HepG2 (cell line): ENCODE results near the gene NCOA6. TPM values are rescaled to one million over a fixed set of nuclear protein-coding genes. Genes with fewer than 3 reads are reported as not detected.

Experiments
- BORCS8-MEF2B ChIP-seq: sonication (generic); formaldehyde crosslinking; IDR thresholded peaks from 2 replicates; pipeline ENCODE4 v1.8.0; 2022; ENCODE audit warnings: mild to moderate bottlenecking, missing genetic modification reagents
- EP300 ChIP-seq, 3 experiments: sonication (generic) in 1 of 3; formaldehyde crosslinking in 1 of 3; IDR thresholded peaks; 2 replicates each; pipeline versions ENCODE4 v1.5.1 to v1.6.1; 2011 to 2020; ENCODE audit warnings: low read depth in 2 of 3, low read length in 2 of 3, borderline replicate concordance in 1 of 3, improper control_type of control experiment in 1 of 3, mild to moderate bottlenecking in 1 of 3, missing genetic modification reagents in 1 of 3, moderate library complexity in 1 of 3
- FOXK1 ChIP-seq: sonication (generic); formaldehyde crosslinking; IDR thresholded peaks from 2 replicates; pipeline ENCODE4 v1.4.0; 2020; ENCODE audit warnings: low read depth, missing genetic modification reagents, borderline replicate concordance
- GTF2F1 ChIP-seq: fragments of 150-350 bp; IDR thresholded peaks from 2 replicates; pipeline ENCODE4 v1.6.1; 2014; ENCODE audit warnings: low read length
- KMT2B ChIP-seq: IDR thresholded peaks from 2 replicates; pipeline ENCODE4 v1.6.1; 2016; ENCODE audit warnings: missing genetic modification reagents, missing compliant biosample characterization
- NKX3-1 ChIP-seq: sonication (generic); formaldehyde crosslinking; IDR thresholded peaks from 2 replicates; pipeline ENCODE4 v1.5.0; 2020; ENCODE audit warnings: missing genetic modification reagents
- PHF21A ChIP-seq: sonication (generic); formaldehyde crosslinking; IDR thresholded peaks from 2 replicates; pipeline ENCODE4 v1.5.0; 2020; ENCODE audit warnings: mild to moderate bottlenecking, missing genetic modification reagents
- TCF12 ChIP-seq, 2 experiments: fragments of 450-650 bp in 1 of 2; sonication (generic) in 1 of 2; formaldehyde crosslinking in 1 of 2; IDR thresholded peaks; 2 replicates each; pipeline versions ENCODE4 v1.6.1 to v1.8.0; 2017 to 2022; ENCODE audit warnings: antibody characterized with exemption in 1 of 2, mild to moderate bottlenecking in 1 of 2, missing genetic modification reagents in 1 of 2, moderate library complexity in 1 of 2
- ZNF383 ChIP-seq: sonication (generic); formaldehyde crosslinking; IDR thresholded peaks from 2 replicates; pipeline ENCODE4 v1.4.0; 2020; ENCODE audit warnings: missing genetic modification reagents, mild to moderate bottlenecking, borderline replicate concordance
- ZNF501 ChIP-seq: sonication (generic); formaldehyde crosslinking; IDR thresholded peaks from 2 replicates; pipeline ENCODE4 v1.5.1; 2020; ENCODE audit warnings: mild to moderate bottlenecking, moderate library complexity, missing genetic modification reagents
- ZNF607 ChIP-seq: sonication (generic); formaldehyde crosslinking; IDR thresholded peaks from 2 replicates; pipeline ENCODE4 v1.5.1; 2020; ENCODE audit warnings: missing genetic modification reagents, mild to moderate bottlenecking, borderline replicate concordance
- ZNF768 ChIP-seq: sonication (generic); formaldehyde crosslinking; IDR thresholded peaks from 2 replicates; pipeline ENCODE4 v1.4.0; 2020; ENCODE audit warnings: missing genetic modification reagents
- ZNF879 ChIP-seq: sonication (generic); formaldehyde crosslinking; IDR thresholded peaks from 2 replicates; pipeline ENCODE4 v1.8.1; 2023; ENCODE audit warnings: missing genetic modification reagents
- polyA plus RNA-seq, 8 experiments: library from polyadenylated mRNA; depleted of rRNA in 3 of 8; stranded (reverse) in 7 of 8; unstranded in 1 of 8; fragments of >200 nt; fragmentation: Illumina TruSeq in 4 of 8; extraction: Trizol in 4 of 8; gene quantifications; 2 replicates each; pipeline versions ENCODE4 v1.2.1 to v1.2.3, GENCODE V29; 2011 to 2016; ENCODE audit warnings: low read depth in 4 of 8, missing spikeins in 1 of 8, mixed read lengths in 1 of 8; ENCODE audit not compliant: insufficient read depth in 1 of 8
- total RNA-seq, 5 experiments: library from RNA; depleted of rRNA; stranded (reverse); fragments of >200 nt; fragmentation: Illumina TruSeq; extraction: Trizol; gene quantifications; 2 replicates each; pipeline ENCODE4 v1.2.3, GENCODE V29; 2016; ENCODE audit warnings: low read depth in 1 of 5
- TF ChIP-seq, protein P1 (sequence below), 2 experiments: fragments of 450-650 bp in 1 of 2; sonication (generic) in 1 of 2; formaldehyde crosslinking; IDR thresholded peaks; 2 replicates each; pipeline versions ENCODE4 v1.5.0 to v1.8.0; 2020 to 2022; ENCODE audit warnings: mild to moderate bottlenecking in 1 of 2, missing genetic modification reagents in 1 of 2
- TF ChIP-seq, protein P2 (sequence below): sonication (generic); formaldehyde crosslinking; IDR thresholded peaks from 2 replicates; pipeline ENCODE4 v1.4.0; 2020; ENCODE audit warnings: mild to moderate bottlenecking, missing genetic modification reagents, borderline replicate concordance
- TF ChIP-seq, protein P3 (sequence below): sonication (generic); formaldehyde crosslinking; IDR thresholded peaks from 2 replicates; pipeline ENCODE4 v1.4.0; 2020; ENCODE audit warnings: mild to moderate bottlenecking, missing genetic modification reagents

The NCOA6 gene
- total and polyA plus RNA-seq, 2 of the 13 experiments (the other 11 are each of a cell fraction or from before 2014, with no cell fraction given), result 11.2 to 29.3 TPM

DNA sequence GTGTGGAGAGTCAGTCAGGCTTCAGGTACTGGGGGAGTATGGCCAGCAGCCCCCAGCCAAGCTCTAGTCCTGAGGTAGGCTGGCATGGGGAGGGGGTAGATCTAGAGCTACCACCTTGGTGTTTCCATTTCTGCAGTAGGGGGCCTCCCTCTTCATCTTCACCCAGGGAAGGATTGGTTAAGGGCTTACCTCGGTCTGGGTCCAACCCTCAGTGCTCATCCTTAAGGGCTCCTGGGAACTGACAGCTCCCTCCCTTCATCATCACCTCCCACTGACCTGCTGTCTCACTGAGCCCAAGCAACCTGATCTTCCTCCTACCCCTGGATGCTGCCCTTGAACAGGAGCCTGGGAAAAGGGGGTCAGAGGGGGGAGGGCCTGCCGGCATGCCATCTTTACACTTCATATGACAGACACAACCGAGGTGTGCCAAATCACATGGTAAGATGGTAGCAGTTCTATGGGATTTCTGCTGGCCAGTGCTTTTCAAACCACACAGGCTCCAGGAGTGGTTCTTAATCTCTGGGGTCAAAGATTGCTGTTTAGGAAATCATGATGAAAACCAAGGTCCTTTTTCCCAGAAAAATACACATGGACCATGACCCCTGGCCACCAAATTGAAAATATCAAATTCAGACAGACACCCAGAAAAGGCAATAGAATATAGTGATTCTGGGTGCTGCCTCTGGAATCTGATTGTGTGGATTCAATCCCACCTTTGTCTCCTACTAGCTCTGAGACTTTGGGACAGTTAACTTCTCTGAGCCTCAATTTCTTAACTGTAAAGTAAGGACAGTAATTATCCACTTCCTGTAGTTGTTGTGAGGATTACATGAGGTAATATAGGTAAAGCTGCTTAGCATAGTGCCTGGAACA, 118.3 kb downstream of the NCOA6 start (continued):
- TF ChIP-seq PHF21A (CRISPR knock-in tag), result peak; percentile 78
- TF ChIP-seq, protein P1, sequence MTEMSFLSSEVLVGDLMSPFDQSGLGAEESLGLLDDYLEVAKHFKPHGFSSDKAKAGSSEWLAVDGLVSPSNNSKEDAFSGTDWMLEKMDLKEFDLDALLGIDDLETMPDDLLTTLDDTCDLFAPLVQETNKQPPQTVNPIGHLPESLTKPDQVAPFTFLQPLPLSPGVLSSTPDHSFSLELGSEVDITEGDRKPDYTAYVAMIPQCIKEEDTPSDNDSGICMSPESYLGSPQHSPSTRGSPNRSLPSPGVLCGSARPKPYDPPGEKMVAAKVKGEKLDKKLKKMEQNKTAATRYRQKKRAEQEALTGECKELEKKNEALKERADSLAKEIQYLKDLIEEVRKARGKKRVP (CRISPR knock-in tag; IDR thresholded peaks at IDR 0.05), result 0 out of 4 replicates have a peak, but pooled peaks of 1 of the 2 experiments have one; percentile 45
- TF ChIP-seq, protein P2, sequence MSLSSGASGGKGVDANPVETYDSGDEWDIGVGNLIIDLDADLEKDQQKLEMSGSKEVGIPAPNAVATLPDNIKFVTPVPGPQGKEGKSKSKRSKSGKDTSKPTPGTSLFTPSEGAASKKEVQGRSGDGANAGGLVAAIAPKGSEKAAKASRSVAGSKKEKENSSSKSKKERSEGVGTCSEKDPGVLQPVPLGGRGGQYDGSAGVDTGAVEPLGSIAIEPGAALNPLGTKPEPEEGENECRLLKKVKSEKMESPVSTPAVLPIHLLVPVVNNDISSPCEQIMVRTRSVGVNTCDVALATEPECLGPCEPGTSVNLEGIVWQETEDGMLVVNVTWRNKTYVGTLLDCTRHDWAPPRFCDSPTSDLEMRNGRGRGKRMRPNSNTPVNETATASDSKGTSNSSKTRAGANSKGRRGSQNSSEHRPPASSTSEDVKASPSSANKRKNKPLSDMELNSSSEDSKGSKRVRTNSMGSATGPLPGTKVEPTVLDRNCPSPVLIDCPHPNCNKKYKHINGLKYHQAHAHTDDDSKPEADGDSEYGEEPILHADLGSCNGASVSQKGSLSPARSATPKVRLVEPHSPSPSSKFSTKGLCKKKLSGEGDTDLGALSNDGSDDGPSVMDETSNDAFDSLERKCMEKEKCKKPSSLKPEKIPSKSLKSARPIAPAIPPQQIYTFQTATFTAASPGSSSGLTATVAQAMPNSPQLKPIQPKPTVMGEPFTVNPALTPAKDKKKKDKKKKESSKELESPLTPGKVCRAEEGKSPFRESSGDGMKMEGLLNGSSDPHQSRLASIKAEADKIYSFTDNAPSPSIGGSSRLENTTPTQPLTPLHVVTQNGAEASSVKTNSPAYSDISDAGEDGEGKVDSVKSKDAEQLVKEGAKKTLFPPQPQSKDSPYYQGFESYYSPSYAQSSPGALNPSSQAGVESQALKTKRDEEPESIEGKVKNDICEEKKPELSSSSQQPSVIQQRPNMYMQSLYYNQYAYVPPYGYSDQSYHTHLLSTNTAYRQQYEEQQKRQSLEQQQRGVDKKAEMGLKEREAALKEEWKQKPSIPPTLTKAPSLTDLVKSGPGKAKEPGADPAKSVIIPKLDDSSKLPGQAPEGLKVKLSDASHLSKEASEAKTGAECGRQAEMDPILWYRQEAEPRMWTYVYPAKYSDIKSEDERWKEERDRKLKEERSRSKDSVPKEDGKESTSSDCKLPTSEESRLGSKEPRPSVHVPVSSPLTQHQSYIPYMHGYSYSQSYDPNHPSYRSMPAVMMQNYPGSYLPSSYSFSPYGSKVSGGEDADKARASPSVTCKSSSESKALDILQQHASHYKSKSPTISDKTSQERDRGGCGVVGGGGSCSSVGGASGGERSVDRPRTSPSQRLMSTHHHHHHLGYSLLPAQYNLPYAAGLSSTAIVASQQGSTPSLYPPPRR, result peak; percentile 37; the same call in 1 of the 2 replicates
- TF ChIP-seq ZNF501 (CRISPR knock-in tag), result peak; percentile 76; the same call in 1 of the 2 replicates
- no peak; the same call in 1 of the 2 replicates for TF ChIP-seq NKX3-1 (CRISPR knock-in tag)
- TF ChIP-seq, protein P3, sequence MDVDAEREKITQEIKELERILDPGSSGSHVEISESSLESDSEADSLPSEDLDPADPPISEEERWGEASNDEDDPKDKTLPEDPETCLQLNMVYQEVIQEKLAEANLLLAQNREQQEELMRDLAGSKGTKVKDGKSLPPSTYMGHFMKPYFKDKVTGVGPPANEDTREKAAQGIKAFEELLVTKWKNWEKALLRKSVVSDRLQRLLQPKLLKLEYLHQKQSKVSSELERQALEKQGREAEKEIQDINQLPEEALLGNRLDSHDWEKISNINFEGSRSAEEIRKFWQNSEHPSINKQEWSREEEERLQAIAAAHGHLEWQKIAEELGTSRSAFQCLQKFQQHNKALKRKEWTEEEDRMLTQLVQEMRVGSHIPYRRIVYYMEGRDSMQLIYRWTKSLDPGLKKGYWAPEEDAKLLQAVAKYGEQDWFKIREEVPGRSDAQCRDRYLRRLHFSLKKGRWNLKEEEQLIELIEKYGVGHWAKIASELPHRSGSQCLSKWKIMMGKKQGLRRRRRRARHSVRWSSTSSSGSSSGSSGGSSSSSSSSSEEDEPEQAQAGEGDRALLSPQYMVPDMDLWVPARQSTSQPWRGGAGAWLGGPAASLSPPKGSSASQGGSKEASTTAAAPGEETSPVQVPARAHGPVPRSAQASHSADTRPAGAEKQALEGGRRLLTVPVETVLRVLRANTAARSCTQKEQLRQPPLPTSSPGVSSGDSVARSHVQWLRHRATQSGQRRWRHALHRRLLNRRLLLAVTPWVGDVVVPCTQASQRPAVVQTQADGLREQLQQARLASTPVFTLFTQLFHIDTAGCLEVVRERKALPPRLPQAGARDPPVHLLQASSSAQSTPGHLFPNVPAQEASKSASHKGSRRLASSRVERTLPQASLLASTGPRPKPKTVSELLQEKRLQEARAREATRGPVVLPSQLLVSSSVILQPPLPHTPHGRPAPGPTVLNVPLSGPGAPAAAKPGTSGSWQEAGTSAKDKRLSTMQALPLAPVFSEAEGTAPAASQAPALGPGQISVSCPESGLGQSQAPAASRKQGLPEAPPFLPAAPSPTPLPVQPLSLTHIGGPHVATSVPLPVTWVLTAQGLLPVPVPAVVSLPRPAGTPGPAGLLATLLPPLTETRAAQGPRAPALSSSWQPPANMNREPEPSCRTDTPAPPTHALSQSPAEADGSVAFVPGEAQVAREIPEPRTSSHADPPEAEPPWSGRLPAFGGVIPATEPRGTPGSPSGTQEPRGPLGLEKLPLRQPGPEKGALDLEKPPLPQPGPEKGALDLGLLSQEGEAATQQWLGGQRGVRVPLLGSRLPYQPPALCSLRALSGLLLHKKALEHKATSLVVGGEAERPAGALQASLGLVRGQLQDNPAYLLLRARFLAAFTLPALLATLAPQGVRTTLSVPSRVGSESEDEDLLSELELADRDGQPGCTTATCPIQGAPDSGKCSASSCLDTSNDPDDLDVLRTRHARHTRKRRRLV (CRISPR knock-in tag), result 0 out of 2 replicates have a peak, but pooled peaks have one; percentile 12
- no peak for TF ChIP-seq GTF2F1
- TF ChIP-seq ZNF768, result no peak
- no peak for TF ChIP-seq TCF12 (IDR thresholded peaks at IDR 0.05)
- TF ChIP-seq TCF12 (CRISPR knock-in tag; IDR thresholded peaks at IDR 0.05), result no peak
- no peak for TF ChIP-seq ZNF879 (CRISPR knock-in tag)
- TF ChIP-seq FOXK1 (CRISPR knock-in tag), result peak; percentile 74; the same call in 1 of the 2 replicates
- TF ChIP-seq ZNF383 (CRISPR knock-in tag), result no peak
- TF ChIP-seq ZNF607, result peak; percentile 80; the same call in 1 of the 2 replicates
- TF ChIP-seq BORCS8-MEF2B (CRISPR knock-in tag), result 0 out of 2 replicates have a peak, but pooled peaks have one; percentile 18
- TF ChIP-seq EP300 (IDR thresholded peaks at IDR 0.05; ENCODE audit: low read depth in 2 of 2, low read length in 2 of 2), result peak in 1 of 2 experiments; percentile 86; a peak in 2 of 4 replicates
- no peak for TF ChIP-seq EP300 (CRISPR knock-in tag; IDR thresholded peaks at IDR 0.05; ENCODE audit: borderline replicate concordance)
- TF ChIP-seq KMT2B (CRISPR knock-in tag), result peak; percentile 75
